AG10803 (cell line): ENCODE data around the gene KRTAP9-6.
"Not testable (repeated sequence)": the region's sequence is repeated elsewhere in the genome, so short reads cannot be mapped to it uniquely, and the experiment has no call there.

ENCODE experiments used
- DNase-seq: peaks from one replicate; pipeline ENCODE4 v3.0.0; 2010; ENCODE audit warnings: low read depth
- H3K4me3 ChIP-seq: 2 replicates; pipeline ENCODE4 v1.5.1; 2011; ENCODE audit warnings: mild to moderate bottlenecking, low read length, control low read depth
- CTCF ChIP-seq: conservative IDR thresholded peaks from 2 replicates; pipeline ENCODE4 v1.5.1; 2011; ENCODE audit warnings: mild to moderate bottlenecking, low read length, control low read depth, inconsistent platforms

The KRTAP9-6 gene, protein sequence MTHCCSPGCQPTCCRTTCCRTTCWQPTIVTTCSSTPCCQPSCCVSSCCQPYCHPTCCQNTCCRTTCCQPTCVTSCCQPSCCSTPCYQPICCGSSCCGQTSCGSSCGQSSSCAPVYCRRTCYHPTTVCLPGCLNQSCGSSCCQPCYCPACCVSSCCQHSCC

GRCh38 chr17:41265078-41265477, at the start of gene KRTAP9-6:
Gene KRTAP9-6, plus strand, starts transcription at chr17:41265378. Its CDS starts 0 bp downstream, at chr17:41265378.
- DNase-seq, result no peak
- no peak for TF ChIP-seq CTCF
- H3K4me3 ChIP-seq, result no peak within 1 kb of the TSS

DNA sequence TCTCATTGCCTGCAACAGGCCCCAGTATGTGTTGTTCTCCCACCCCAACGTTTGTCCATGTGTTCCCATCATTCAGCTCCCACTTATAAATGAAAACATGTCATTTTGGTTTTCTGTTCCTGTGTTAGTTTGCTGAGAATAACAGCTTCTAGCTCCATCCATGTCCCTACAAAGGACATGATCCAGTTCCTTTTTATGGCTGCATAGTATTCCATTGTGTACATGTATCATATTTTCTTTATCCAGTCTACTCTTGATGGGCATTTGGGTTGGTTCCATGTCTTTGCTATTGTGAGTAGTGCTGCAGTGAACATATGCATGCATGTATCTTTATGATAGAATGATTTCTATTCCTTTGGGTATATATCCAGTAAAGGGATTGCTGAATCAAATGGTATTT, 49.5 kb upstream of the KRTAP9-6 start:
- no peak for DNase-seq
- no peak for TF ChIP-seq CTCF
- H3K4me3 ChIP-seq, result no peak overlapping the region

GRCh38 chr17:41223821-41224220, 41.4 kb upstream of the KRTAP9-6 start:
- no peak overlapping the region for H3K4me3 ChIP-seq
- TF ChIP-seq CTCF, result no peak
- DNase-seq, result no peak

GRCh38 chr17:41226051-41226450, 39.1 kb upstream of the KRTAP9-6 start:
- TF ChIP-seq CTCF, result no peak
- DNase-seq, result no peak
- H3K4me3 ChIP-seq, result no peak overlapping the region

- H3K4me3 ChIP-seq, DNase-seq: not testable (repeated sequence)
Measured at GRCh38 chr17:41226598-41227095, 38.5 kb upstream of the KRTAP9-6 start, which contains the start of gene KRTAP9-2. Gene KRTAP9-2, plus strand, starts transcription at chr17:41226648. Its CDS starts 7 bp downstream, at chr17:41226655.

GRCh38 chr17:41230094-41230493, 35.1 kb upstream of the KRTAP9-6 start:
- no peak for DNase-seq
- no peak overlapping the region for H3K4me3 ChIP-seq
- no peak for TF ChIP-seq CTCF

DNA sequence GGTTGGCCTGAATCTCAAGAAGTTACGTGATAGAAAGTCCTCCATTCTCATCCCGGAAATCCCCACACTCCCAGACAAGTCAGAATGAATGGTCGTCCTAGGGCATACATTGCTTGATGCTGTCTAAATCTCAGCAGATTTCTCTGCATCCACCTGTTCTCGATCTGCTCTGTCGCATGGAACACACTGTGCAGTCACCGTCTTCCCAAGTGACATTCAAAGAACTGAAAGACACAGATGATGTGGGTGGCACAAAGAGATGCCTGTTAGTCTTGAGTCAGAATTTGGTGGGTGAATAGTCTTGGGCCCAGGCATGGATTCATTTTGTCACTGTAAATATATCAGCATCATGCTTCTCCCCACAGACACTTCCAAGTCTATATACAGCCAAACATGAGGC, 33.4 kb upstream of the KRTAP9-6 start:
- no peak for DNase-seq
- no peak overlapping the region for H3K4me3 ChIP-seq
- no peak for TF ChIP-seq CTCF

GRCh38 chr17:41232399-41233105, 32.6 kb upstream of the KRTAP9-6 start, which contains the start of gene KRTAP9-3:
Gene KRTAP9-3, plus strand, starts transcription at chr17:41232449. Its CDS starts 53 bp downstream, at chr17:41232502.
- not testable (repeated sequence) for H3K4me3 ChIP-seq, DNase-seq

- not testable (repeated sequence) for H3K4me3 ChIP-seq, DNase-seq
Measured at GRCh38 chr17:41237116-41237515, 28.1 kb upstream of the KRTAP9-6 start.

GRCh38 chr17:41237949-41238437, 27.2 kb upstream of the KRTAP9-6 start, which contains the start of gene KRTAP9-8:
Gene KRTAP9-8, plus strand, starts transcription at chr17:41237999. Its CDS starts 53 bp downstream, at chr17:41238052.
- not testable (repeated sequence) for H3K4me3 ChIP-seq, DNase-seq

- not testable (repeated sequence) for DNase-seq, H3K4me3 ChIP-seq
Measured at GRCh38 chr17:41246995-41247787, 18.0 kb upstream of the KRTAP9-6 start.
